Activated naive CD8-positive, alpha-beta T cell treated with anti-CD3 and anti-CD28 coated beads for 36 hours (primary cell): Measurements from ENCODE around the gene CKAP5. TPM values are rescaled to one million over a fixed set of nuclear protein-coding genes. Genes with fewer than 3 reads are reported as not detected.
A peak's percentile ranks its signal among the peaks of the same experiment; 100 is the strongest.
"Not testable (repeated sequence)": the region's sequence is repeated elsewhere in the genome, so short reads cannot be mapped to it uniquely, and the experiment has no call there.

Experiments used
- DNase-seq: peaks from one replicate; pipeline ENCODE4 v3.0.0; 2021
- H3K27ac Mint-ChIP-seq: one replicate; pipeline ENCODE4 v1.8.0; 2022; ENCODE audit warnings: mild to moderate bottlenecking, moderate library complexity, mixed read lengths
- H3K27me3 Mint-ChIP-seq: one replicate; pipeline ENCODE4 v1.8.0; 2022; ENCODE audit warnings: mild to moderate bottlenecking, mixed read lengths
- H3K36me3 Mint-ChIP-seq: one replicate; pipeline ENCODE4 v1.8.0; 2021; ENCODE audit warnings: mild to moderate bottlenecking, mixed read lengths
- H3K4me1 Mint-ChIP-seq: one replicate; pipeline ENCODE4 v1.8.0; 2021; ENCODE audit warnings: mixed read lengths
- H3K4me3 Mint-ChIP-seq: one replicate; pipeline ENCODE4 v1.8.0; 2022; ENCODE audit warnings: mild to moderate bottlenecking, moderate library complexity, mixed read lengths
- H3K9me3 Mint-ChIP-seq: one replicate; pipeline ENCODE4 v1.8.0; 2022; ENCODE audit warnings: mixed read lengths
- total RNA-seq, 2 experiments: library from RNA; stranded (reverse); gene quantifications; one replicate each; pipeline ENCODE4 v1.2.3, GENCODE V29; 2021

Gene CKAP5
- total RNA-seq, 2 experiments from 2014 or later = 139 to 144 TPM

DNA sequence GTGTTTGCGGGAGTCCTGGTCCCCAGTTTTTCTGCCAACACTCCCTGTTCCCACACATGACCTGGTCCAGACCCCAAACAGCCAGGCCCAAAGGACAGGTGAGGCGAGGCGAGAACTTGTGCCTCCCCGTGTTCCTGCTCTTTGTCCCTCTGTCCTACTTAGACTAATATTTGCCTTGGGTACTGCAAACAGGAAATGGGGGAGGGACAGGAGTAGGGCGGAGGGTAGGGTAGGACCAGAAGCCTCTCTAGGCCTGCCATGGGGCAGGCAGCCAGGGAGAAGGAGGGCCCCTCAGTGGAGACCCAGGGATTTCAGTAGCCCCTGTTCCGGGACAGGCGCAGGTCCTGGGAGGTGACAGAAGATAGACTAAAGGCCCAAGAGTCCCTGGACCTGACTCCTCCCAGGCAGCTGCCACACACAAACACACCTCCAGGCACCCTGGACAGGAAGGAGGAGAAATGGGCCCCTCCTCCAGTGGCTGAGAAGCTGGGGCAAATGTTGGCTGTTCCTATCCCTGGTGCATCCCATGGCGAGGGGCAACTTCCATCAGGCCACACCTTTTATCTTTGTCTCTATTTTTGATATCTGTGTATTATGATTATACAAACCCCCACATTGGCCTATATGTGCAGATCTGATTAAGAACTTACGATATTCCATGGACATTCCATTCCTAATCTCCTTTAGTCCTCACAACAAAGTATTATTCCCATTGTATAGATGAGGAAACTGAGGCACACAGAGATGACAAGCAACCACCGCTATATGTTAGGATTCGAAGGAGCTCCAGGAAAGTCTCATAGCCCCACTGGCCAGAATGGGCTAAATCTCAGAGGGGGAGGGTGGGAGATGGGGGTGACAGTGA lies 127.7 kb downstream of the CKAP5 start:
- Mint-ChIP-seq H3K36me3 (no peaks in the 10 kb centered on the region), H3K27me3 (no peaks in the 10 kb centered on the region), H3K27ac (no peak overlapping the region), H3K4me1 (peaks cover 2% of the 10 kb centered on the region), H3K9me3 (no peaks in the 10 kb centered on the region), H3K4me3 (no peak overlapping the region)
- no peak for DNase-seq

DNA sequence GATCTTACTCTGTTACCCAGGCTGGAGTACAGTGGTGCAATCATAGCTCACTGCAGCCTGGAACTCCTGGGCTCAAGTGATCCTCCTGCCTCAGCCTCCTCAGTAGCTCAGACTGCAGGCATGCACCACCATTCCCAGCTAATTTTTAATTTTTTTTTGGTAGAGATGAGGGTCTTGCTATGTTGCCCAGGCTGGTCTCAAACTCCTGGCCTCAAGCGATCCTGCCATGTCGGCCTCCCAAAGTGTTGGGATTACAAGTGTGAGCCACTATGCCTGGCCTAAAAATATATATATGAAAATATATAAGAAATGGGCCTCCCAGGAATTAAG lies 128.3 kb downstream of the CKAP5 start:
- H3K36me3 Mint-ChIP-seq, H3K9me3 Mint-ChIP-seq, H3K4me1 Mint-ChIP-seq, H3K4me3 Mint-ChIP-seq, H3K27me3 Mint-ChIP-seq, H3K27ac Mint-ChIP-seq, DNase-seq: not testable (repeated sequence)

GRCh38 chr11:46712874-46713576 lies 133.1 kb downstream of the CKAP5 start:
- H3K27ac Mint-ChIP-seq = no peak overlapping the region
- H3K4me3 Mint-ChIP-seq = no peak overlapping the region
- H3K9me3 Mint-ChIP-seq = no peaks in the 10 kb centered on the region
- peaks cover 3% of the 10 kb centered on the region for H3K36me3 Mint-ChIP-seq
- H3K27me3 Mint-ChIP-seq = no peaks in the 10 kb centered on the region
- no peaks in the 10 kb centered on the region for H3K4me1 Mint-ChIP-seq
- DNase-seq = no peak

DNA sequence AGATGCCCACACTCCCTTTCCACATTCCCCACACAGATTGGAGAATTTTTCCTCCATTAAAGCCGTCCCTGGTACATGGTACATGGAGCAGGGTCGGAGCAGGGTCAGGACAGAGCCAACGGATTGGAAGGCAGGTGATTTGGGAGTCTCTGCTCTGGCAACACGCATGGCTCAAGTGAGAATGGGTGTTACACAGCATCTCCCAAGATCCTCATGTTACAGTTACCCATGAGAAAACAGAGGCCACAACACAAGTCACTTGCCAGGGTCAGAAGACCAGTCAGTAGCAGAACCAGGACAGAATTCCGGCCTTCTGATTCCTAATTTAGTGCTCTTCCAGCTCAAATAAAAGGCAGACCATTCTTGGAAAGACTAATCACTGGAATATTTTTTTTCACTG lies 134.8 kb downstream of the CKAP5 start:
- no peak for DNase-seq
- no peaks in the 10 kb centered on the region for H3K27me3 Mint-ChIP-seq
- no peak overlapping the region for H3K4me3 Mint-ChIP-seq
- no peak overlapping the region for H3K27ac Mint-ChIP-seq
- peaks cover 3% of the 10 kb centered on the region for H3K4me1 Mint-ChIP-seq
- H3K36me3 Mint-ChIP-seq = peaks cover 9% of the 10 kb centered on the region
- no peaks in the 10 kb centered on the region for H3K9me3 Mint-ChIP-seq

DNA sequence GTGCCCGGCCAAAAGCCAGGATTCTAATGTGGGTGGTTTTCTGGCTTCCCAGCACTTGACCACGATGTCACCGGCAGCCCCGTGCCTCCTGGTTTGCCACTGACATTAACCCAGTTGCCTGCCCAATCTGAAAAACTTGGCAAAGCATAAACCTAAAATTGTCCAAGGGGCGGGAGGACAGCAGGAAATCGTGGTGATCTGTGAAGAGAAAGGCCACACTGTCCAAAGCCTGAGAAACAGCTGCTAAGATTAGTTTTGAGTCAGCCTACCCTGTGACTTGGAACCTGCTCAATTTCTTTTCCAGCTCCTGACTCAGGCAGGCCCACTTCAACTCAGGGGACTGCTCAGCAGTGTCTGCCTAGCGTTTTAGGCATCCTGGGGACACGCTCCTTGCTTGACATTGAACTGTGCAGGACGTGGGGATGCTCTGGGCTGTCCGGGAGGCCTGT lies 135.2 kb downstream of the CKAP5 start:
- Mint-ChIP-seq H3K4me1 (peaks cover 3% of the 10 kb centered on the region), H3K27ac (no peak overlapping the region), H3K4me3 (no peak overlapping the region), H3K27me3 (no peaks in the 10 kb centered on the region), H3K9me3 (no peaks in the 10 kb centered on the region), H3K36me3 (peaks cover 9% of the 10 kb centered on the region)
- DNase-seq = no peak

- not testable (repeated sequence) for H3K27me3 Mint-ChIP-seq, H3K27ac Mint-ChIP-seq
Measured at GRCh38 chr11:46709351-46709750, 136.7 kb downstream of the CKAP5 start.

DNA sequence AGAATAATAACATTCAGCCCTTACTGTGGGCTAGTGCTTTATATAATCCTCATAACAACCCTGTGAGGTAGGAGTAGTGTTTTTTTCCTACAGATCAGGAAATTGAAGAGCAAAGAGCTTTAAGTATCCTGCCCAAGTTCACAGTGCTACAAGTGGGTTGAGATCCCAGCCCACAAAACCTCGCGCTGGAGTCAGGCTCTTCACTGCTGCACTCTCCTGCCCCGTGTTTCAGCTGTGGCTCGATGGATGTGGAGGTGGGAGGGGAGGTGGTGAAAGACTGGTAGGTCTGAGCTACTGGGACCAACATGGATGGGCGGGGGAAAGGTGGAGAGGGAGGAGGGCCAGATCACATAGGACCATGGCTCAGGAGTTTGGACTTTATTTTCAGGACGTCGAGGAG lies 139.2 kb downstream of the CKAP5 start:
- Mint-ChIP-seq H3K27me3 (no peaks in the 10 kb centered on the region), H3K4me1 (peaks cover 16% of the 10 kb centered on the region), H3K36me3 (peaks cover 10% of the 10 kb centered on the region), H3K9me3 (no peaks in the 10 kb centered on the region), H3K4me3 (no peak overlapping the region), H3K27ac (no peak overlapping the region)
- no peak for DNase-seq

More at GRCh38 chr11:46709351-46709750, 136.7 kb downstream of the CKAP5 start:
- H3K4me3 Mint-ChIP-seq, H3K36me3 Mint-ChIP-seq, DNase-seq, H3K4me1 Mint-ChIP-seq, H3K9me3 Mint-ChIP-seq: not testable (repeated sequence)

DNA sequence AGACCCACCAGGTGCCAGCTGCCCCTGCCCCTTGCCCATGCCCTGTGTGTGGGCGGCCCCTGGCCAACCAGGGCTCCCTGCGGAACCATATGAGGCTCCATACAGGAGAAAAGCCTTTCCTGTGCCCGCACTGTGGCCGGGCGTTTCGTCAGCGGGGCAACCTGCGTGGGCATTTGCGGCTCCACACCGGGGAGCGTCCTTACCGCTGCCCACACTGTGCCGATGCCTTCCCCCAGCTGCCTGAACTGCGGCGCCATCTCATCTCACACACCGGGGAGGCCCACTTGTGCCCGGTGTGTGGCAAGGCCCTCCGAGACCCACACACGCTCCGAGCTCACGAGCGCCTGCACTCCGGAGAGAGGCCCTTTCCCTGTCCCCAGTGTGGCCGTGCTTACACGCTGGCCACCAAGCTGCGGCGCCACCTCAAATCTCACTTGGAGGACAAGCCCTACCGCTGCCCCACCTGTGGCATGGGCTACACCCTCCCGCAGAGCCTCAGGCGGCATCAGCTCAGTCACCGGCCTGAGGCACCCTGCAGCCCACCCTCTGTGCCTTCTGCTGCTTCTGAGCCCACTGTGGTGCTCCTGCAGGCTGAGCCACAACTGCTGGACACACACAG lies 140.9 kb downstream of the CKAP5 start:
- no peaks in the 10 kb centered on the region for H3K27me3 Mint-ChIP-seq
- no peak overlapping the region for H3K4me3 Mint-ChIP-seq
- H3K27ac Mint-ChIP-seq = no peak overlapping the region
- H3K9me3 Mint-ChIP-seq = no peaks in the 10 kb centered on the region
- peaks cover 20% of the 10 kb centered on the region for H3K4me1 Mint-ChIP-seq
- no peak for DNase-seq
- peaks cover 16% of the 10 kb centered on the region for H3K36me3 Mint-ChIP-seq

GRCh38 chr11:46701078-46701654 lies 144.9 kb downstream of the CKAP5 start:
- H3K36me3 Mint-ChIP-seq = peaks cover 11% of the 10 kb centered on the region
- no peaks in the 10 kb centered on the region for H3K9me3 Mint-ChIP-seq
- no peak for DNase-seq
- peak overlapping the region; percentile 99 for H3K27ac Mint-ChIP-seq
- no peaks in the 10 kb centered on the region for H3K27me3 Mint-ChIP-seq
- peaks cover 33% of the 10 kb centered on the region for H3K4me1 Mint-ChIP-seq
- peak overlapping the region; percentile 99 for H3K4me3 Mint-ChIP-seq

DNA sequence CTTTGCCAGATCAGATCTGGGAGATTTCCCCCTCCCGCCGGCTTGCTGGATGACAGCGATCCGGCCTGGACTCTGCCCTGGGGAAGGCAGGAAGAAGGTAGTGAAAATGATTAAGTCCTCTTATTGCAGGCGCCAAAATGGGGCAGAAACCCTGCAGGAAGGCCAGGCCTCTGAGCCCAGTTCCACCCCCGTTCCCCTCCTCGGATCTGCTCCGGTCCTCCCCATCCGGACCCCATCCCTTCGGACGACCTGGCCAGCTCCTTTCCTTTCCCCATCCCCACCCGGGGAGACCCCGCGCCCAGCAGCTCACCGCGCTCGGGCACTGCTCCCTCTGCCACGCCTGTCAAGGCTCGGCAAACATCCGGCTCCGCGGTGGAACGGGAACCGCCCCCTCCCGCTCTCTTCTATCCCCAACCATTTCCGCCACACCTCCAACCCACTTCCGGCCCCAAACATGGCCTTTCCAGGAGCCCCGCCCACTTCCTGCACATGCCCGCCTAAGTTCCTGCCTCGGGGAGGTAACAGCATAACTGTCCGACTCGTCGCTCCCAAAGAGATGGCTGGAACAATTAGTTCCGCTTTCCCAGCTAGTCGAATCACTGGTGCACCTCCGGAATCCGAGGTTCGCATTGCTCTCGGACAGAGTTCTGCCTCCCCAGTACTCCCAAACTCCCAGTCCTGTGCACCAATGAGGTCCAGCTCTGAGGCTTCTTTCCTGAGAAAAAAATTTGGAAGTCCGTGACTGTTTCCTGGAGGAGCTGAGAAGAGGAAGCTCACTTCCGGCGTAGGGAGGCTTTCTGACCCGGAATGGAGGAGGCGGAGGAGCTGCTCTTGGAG lies 145.6 kb downstream of the CKAP5 start, which contains the start of the genes ARHGAP1 and ZNF408:
ARHGAP1 (minus strand) TSS at position 379 of the 837 bp plus-strand sequence. CDS start 4,512 bp downstream, outside the sequence.
ZNF408 (plus strand) TSS at position 791 of the 837 bp plus-strand sequence; CDS start at position 808, 17 bp downstream.
- peak within 1 kb of the TSS; percentile 99 for H3K4me3 Mint-ChIP-seq
- no peaks in the 10 kb centered on the region for H3K9me3 Mint-ChIP-seq
- peaks cover 11% of the 10 kb centered on the region for H3K36me3 Mint-ChIP-seq
- H3K4me1 Mint-ChIP-seq = peaks cover 34% of the 10 kb centered on the region
- DNase-seq = peak; percentile 99
- no peaks in the 10 kb centered on the region for H3K27me3 Mint-ChIP-seq
- peak within 1 kb of the TSS; percentile 99 for H3K27ac Mint-ChIP-seq

- Mint-ChIP-seq H3K4me3 (no peak overlapping the region), H3K36me3 (peaks cover 11% of the 10 kb centered on the region), H3K4me1 (peaks cover 34% of the 10 kb centered on the region), H3K27ac (no peak overlapping the region), H3K9me3 (no peaks in the 10 kb centered on the region), H3K27me3 (no peaks in the 10 kb centered on the region)
- no peak for DNase-seq
Measured at GRCh38 chr11:46698597-46698996, 147.5 kb downstream of the CKAP5 start.

GRCh38 chr11:46697723-46698122 lies 148.4 kb downstream of the CKAP5 start:
- peaks cover 10% of the 10 kb centered on the region for H3K36me3 Mint-ChIP-seq
- peaks cover 29% of the 10 kb centered on the region for H3K4me1 Mint-ChIP-seq
- H3K27me3 Mint-ChIP-seq = no peaks in the 10 kb centered on the region
- DNase-seq = no peak
- H3K27ac Mint-ChIP-seq = no peak overlapping the region
- H3K9me3 Mint-ChIP-seq = no peaks in the 10 kb centered on the region
- no peak overlapping the region for H3K4me3 Mint-ChIP-seq

DNA sequence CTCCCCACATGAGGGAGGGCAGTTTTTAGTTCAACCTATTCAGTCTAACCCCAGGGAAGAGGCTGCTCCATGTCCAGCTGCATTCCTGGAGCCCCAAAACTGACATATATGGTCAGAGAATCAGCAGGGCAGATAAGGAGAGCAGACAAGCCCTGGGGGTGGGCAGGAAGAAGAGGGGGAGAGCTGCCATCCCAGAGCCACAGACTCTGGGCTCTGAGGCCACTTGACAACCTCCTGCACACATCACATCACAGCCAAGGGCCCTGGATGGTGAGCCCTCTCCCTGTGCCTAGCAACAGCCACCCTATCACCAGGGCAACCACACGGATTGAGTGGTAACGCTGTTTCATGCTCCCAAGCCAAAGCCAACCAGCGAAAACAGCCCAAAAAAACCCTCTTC lies 148.8 kb downstream of the CKAP5 start:
- H3K27me3 Mint-ChIP-seq = no peaks in the 10 kb centered on the region
- H3K4me3 Mint-ChIP-seq = no peak overlapping the region
- peaks cover 10% of the 10 kb centered on the region for H3K36me3 Mint-ChIP-seq
- H3K27ac Mint-ChIP-seq = no peak overlapping the region
- DNase-seq = no peak
- peaks cover 25% of the 10 kb centered on the region for H3K4me1 Mint-ChIP-seq
- no peaks in the 10 kb centered on the region for H3K9me3 Mint-ChIP-seq

DNA sequence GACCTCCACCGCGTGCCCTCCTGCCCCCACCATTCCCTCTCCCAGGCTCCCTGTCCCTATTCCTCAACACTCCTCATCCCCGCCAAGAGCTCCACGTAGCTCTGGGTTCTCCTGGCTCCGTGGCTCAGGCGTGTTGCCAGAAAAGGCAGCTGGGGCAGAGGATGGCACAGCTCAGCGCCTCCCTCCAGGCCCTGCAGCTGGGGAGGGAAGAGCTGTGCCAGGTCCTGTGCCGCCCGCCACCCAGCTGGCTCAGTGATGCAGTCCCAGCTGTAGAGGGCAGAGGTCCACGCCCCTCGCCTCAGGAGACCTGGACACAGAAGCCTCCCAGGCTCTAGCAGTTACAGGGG lies 149.9 kb downstream of the CKAP5 start:
- Mint-ChIP-seq H3K4me3 (no peak overlapping the region), H3K36me3 (peaks cover 4% of the 10 kb centered on the region), H3K27ac (no peak overlapping the region), H3K27me3 (no peaks in the 10 kb centered on the region), H3K4me1 (peaks cover 17% of the 10 kb centered on the region), H3K9me3 (no peaks in the 10 kb centered on the region)
- no peak for DNase-seq
